Gastroesophageal sphincter (tissue), 3 donors: ENCODE measurements around the gene PSMB7.

Experiments used
- CTCF ChIP-seq, 4 experiments: fragments of 200-600 bp in 2 of 4; fragments of 450-650 bp in 2 of 4; sonication (generic) in 1 of 4; IDR thresholded peaks; one replicate each; pipeline ENCODE4 v1.5.1; 2017 to 2019; ENCODE audit warnings: antibody characterized with exemption in 4 of 4, mild to moderate bottlenecking in 2 of 4, moderate library complexity in 2 of 4
- POLR2AphosphoS5 ChIP-seq: sonication (generic); formaldehyde crosslinking; IDR thresholded peaks from one replicate; pipeline ENCODE4 v1.6.1; 2017; ENCODE audit warnings: antibody characterized with exemption

DNA sequence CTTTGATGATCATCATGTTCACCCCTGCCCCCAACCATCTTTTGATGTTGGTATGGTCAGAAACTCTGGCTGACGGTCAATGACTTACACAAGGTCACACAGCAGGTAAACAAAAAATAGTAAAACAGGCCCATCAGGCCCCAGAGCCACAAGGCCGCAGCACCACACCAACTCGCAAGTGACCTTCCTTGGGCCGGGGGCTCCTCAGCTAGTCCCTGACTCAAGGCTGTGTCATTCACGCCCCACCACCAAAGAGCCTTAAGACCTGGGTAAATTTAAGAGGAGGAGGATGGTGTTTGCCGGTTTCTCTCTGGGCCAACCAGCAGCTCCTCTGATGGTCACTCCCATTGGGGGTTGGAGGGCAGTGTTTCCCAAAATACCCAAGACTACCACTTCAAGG, 55.8 kb downstream of the PSMB7 start:
- TF ChIP-seq POLR2AphosphoS5 (no peak), CTCF (IDR thresholded peaks at IDR 0.05) (no peak)
